SIG-M5 treated with dmso at 0.1 percent for 504 hours (cell line): Measurements from ENCODE around the gene SEMA4B.

Experiments
- DNase-seq: peaks from one replicate; lab custom pipeline; 2025; ENCODE audit not compliant: unreplicated experiment; lab: John Stamatoyannopoulos, UW

Gene SEMA4B

GRCh38 chr15:90225047-90225446, 23.9 kb downstream of the SEMA4B start:
- DNase-seq = no peak

GRCh38 chr15:90225504-90226234, 24.5 kb downstream of the SEMA4B start:
- no peak for DNase-seq

GRCh38 chr15:90227336-90227735, 26.2 kb downstream of the SEMA4B start:
- DNase-seq = no peak

GRCh38 chr15:90227816-90228772, 27.0 kb downstream of the SEMA4B start:
- DNase-seq = no peak

- DNase-seq = no peak
These were observed 27.8 kb downstream of the SEMA4B start for GRCh38 chr15:90228960-90229359.

GRCh38 chr15:90230071-90230494, 29.0 kb downstream of the SEMA4B start:
- no peak for DNase-seq

GRCh38 chr15:90230610-90231009, 29.5 kb downstream of the SEMA4B start:
- no peak for DNase-seq

- peak; percentile 67 for DNase-seq
These were observed 30.2 kb downstream of the SEMA4B start for GRCh38 chr15:90231028-90232017.

- DNase-seq = no peak
These were observed 31.1 kb downstream of the SEMA4B start for GRCh38 chr15:90232196-90232595.

- no peak for DNase-seq
These were observed 31.8 kb downstream of the SEMA4B start for GRCh38 chr15:90232941-90233386.

GRCh38 chr15:90233387-90234095, 32.4 kb downstream of the SEMA4B start, which contains the start of gene CIB1:
Gene CIB1 (minus strand): TSS chr15:90233941. CDS start chr15:90233885, 56 bp downstream.
- peak; percentile 94 for DNase-seq

- peak; percentile 16 for DNase-seq
These were observed 33.2 kb downstream of the SEMA4B start, which contains the start of gene GDPGP1 for GRCh38 chr15:90234096-90234988. Gene GDPGP1 (plus strand): TSS chr15:90234209. CDS start chr15:90240909, 6,700 bp downstream.

GRCh38 chr15:90239371-90239770, 38.2 kb downstream of the SEMA4B start:
- no peak for DNase-seq

- DNase-seq = no peak
These were observed 39.7 kb downstream of the SEMA4B start for GRCh38 chr15:90240856-90241255.

- no peak for DNase-seq
These were observed 40.4 kb downstream of the SEMA4B start for GRCh38 chr15:90241343-90242192.

GRCh38 chr15:90243943-90244639, 43.0 kb downstream of the SEMA4B start:
- DNase-seq = no peak

- DNase-seq = no peak
These were observed 47.7 kb downstream of the SEMA4B start for GRCh38 chr15:90248789-90249202.
